ENCODE measurements around the gene PMF1.

The PMF1 gene

DNA sequence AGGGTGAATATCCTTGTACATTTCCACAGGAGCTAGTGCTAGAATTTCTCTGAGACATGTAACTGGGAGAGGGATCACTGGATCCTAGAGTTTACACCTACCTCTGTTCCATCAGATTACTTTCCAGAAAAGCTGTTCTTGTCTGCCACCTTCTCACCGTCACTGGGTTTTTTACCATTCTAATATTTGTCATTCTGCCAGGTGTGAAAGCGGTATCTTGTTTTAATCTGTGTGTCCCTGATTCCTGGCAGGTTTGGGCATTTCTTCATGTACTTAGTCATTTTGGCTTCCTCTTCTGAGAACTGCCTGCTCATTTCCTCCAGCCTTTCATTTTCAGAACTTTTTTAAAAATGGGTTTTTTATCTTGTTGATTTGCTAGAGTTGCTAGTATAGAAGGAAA is 5.1 kb downstream of the PMF1 start:
- TF ChIP-seq, protein P1, sequence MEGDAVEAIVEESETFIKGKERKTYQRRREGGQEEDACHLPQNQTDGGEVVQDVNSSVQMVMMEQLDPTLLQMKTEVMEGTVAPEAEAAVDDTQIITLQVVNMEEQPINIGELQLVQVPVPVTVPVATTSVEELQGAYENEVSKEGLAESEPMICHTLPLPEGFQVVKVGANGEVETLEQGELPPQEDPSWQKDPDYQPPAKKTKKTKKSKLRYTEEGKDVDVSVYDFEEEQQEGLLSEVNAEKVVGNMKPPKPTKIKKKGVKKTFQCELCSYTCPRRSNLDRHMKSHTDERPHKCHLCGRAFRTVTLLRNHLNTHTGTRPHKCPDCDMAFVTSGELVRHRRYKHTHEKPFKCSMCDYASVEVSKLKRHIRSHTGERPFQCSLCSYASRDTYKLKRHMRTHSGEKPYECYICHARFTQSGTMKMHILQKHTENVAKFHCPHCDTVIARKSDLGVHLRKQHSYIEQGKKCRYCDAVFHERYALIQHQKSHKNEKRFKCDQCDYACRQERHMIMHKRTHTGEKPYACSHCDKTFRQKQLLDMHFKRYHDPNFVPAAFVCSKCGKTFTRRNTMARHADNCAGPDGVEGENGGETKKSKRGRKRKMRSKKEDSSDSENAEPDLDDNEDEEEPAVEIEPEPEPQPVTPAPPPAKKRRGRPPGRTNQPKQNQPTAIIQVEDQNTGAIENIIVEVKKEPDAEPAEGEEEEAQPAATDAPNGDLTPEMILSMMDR (IDR thresholded peaks at IDR 0.05; ENCODE audit: low read depth, low read length, missing control alignments): no peak
- DNase-seq (ENCODE audit: extremely low read depth, low read depth): no peak
- no peak overlapping the region for H3K4me3 ChIP-seq (replicated peaks; ENCODE audit: low read depth, low read length)

DNA sequence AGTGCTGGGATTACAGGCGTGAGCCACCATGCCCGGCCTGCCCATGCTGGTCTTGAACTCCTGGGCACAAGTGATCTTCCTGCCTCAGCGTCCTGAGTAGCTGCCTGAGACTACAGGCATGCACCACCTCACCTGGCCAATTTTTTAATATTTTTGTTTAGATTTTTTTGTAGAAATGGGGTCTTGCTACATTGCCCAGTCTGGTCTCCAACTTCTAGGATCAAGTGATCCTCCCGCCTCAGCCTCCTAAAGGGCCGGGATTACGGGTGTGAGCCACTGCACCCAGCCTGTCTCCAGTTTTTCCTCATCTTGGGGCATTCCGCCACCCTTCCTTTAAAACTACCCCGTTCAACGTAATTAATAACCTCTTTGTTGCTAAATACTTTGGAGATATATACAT is 7.4 kb downstream of the PMF1 start:
- H3K4me3 ChIP-seq (replicated peaks; ENCODE audit: low read depth, low read length): no peak overlapping the region
- DNase-seq (ENCODE audit: extremely low read depth, low read depth): no peak
- TF ChIP-seq, protein P1 (IDR thresholded peaks at IDR 0.05; ENCODE audit: low read depth, low read length, missing control alignments): no peak

DNA sequence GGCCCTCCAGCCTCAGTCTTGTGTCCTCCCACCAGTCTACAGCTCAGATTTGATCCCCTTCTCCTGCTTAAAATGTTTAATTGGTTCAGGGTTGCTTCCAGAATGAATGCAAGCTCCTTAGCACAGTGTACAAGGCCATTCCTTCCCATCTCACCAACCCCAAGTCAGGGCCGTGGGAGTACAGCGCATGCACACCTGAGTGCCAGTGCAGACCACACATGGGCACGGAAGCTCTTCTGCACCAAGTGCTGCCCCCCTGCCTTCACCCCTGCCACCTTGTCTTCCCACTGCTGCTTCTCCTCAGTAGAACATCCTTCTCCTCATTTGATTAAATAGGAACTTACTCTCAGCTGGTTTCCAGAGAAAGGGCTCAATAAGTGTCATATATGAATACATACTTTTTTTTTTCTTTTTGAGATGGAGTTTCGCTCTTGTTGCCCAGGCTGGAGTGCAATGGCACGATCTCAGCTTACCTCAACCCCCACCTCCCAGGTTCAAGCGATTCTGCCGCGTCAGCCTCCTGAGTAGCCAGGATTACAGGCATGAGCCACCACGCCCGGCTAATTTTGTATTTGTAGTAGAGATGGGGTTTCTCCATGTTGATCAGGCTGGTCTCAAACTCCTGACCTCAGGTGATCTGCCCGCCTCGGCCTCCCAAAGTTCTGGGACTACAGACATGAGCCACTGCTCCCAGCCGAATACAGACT is 9.3 kb downstream of the PMF1 start:
- DNase-seq (ENCODE audit: extremely low read depth, low read depth): no peak
- H3K4me3 ChIP-seq (replicated peaks; ENCODE audit: low read depth, low read length): no peak overlapping the region
- TF ChIP-seq, protein P1 (IDR thresholded peaks at IDR 0.05; ENCODE audit: low read depth, low read length, missing control alignments): no peak

DNA sequence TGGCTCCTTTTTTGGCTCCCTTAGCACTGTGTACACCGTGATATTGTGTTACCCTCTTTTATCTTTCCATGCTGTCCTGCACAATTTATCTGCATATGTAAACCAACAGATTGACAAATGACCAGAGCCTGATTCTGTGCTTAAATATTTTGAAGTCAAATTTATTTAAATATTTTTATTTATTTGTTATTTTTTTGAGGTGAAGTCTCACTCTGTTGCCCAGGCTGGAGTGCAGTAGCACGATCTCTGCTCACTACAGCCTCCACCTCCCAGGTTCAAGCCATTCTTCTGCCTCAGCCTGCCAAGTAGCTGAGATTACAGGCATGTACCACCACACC is 12.8 kb downstream of the PMF1 start:
- TF ChIP-seq, protein P1 (IDR thresholded peaks at IDR 0.05; ENCODE audit: low read depth, low read length, missing control alignments): no peak
- H3K4me3 ChIP-seq (replicated peaks; ENCODE audit: low read depth, low read length): no peak overlapping the region
- no peak for DNase-seq (ENCODE audit: extremely low read depth, low read depth)

DNA sequence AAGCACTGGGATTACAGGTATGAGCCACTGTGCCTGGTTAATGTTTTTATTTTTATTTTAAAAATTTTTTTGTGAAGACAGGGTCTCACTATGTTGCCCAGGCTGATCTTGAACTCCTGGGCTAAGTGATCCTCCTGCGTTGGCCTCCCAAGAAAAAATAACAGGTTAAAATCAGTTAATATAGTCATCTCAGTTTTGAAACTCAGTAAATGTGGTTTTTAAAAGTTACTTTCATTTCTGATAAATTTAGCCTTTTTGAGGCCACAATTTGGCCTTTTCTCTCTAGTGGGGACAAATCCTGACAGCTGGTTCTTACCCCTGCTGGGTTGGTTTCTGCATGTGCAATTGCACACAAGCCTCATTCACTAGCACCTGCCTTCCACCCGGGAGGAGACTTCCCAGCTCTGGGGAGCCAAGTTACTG is 13.3 kb downstream of the PMF1 start:
- TF ChIP-seq, protein P1 (IDR thresholded peaks at IDR 0.05; ENCODE audit: low read depth, low read length, missing control alignments): no peak
- no peak for DNase-seq (ENCODE audit: extremely low read depth, low read depth)

DNA sequence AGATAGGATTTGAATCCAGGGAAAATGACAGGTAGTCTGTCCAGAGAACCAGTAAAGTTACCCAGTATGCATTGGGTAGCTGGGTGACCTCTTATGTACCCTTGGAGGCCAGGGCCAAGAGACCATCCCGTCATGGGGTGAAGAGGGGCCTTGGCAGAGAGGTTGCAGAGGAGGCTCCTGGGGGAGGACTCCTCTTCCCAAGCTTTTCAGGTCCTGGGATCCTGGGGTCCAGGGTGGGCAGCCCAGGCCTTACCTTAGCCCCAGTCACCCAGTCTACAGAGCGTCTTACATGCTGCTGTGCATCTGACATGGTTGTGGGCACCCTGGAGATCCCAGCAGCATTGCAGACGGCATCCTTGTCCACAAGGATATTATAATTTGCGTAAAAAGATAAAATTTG is 14.0 kb downstream of the PMF1 start:
- no peak overlapping the region for H3K4me3 ChIP-seq (replicated peaks; ENCODE audit: low read depth, low read length)
- no peak for DNase-seq (ENCODE audit: extremely low read depth, low read depth)
- TF ChIP-seq, protein P1 (IDR thresholded peaks at IDR 0.05; ENCODE audit: low read depth, low read length, missing control alignments): no peak

More for the DNA sequence above, 13.3 kb downstream of the PMF1 start:
- H3K4me3 ChIP-seq (replicated peaks; ENCODE audit: low read depth, low read length): no peak overlapping the region

DNA sequence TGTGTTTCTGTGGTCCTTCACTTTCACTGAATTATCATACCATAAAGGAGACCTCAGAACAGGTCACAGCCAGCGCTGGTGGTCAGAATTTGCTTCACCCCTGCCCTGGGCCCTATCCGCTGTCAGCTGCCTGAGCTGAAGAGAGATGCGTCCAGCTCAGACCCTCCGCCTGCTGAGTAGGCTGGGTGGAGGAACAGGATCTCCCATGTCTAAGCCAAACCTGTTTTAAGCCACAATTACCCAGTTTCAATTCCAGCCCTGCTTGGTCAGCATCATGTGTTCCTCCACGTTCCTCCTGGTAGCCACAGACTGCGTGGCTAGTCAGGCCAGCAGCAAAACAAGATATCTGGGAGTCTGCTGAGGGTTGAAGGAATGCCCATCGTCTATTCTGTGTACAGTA is 15.7 kb downstream of the PMF1 start:
- DNase-seq (ENCODE audit: extremely low read depth, low read depth): no peak
- no peak overlapping the region for H3K4me3 ChIP-seq (replicated peaks; ENCODE audit: low read depth, low read length)
- TF ChIP-seq, protein P1 (IDR thresholded peaks at IDR 0.05; ENCODE audit: low read depth, low read length, missing control alignments): no peak
